Ishikawa (cell line): ENCODE results near the gene TBPL1.

Experiments used
- CEBPB ChIP-seq: IDR thresholded peaks from 2 replicates; pipeline ENCODE4 v1.6.1; 2012
- EGR1 ChIP-seq: IDR thresholded peaks from 2 replicates; pipeline ENCODE4 v1.6.1; 2012
- EP300 ChIP-seq: IDR thresholded peaks from 2 replicates; pipeline ENCODE4 v1.6.1; 2012; ENCODE audit warnings: borderline replicate concordance
- RAD21 ChIP-seq: IDR thresholded peaks from 2 replicates; pipeline ENCODE4 v1.6.1; 2012; ENCODE audit warnings: low read depth
- TAF1 ChIP-seq: IDR thresholded peaks from 2 replicates; pipeline ENCODE4 v1.6.1; 2012; ENCODE audit warnings: low read depth, mild to moderate bottlenecking
- TCF12 ChIP-seq: IDR thresholded peaks from 2 replicates; pipeline ENCODE4 v1.6.1; 2012; ENCODE audit warnings: low read depth
- TF ChIP-seq, protein P1 (sequence below): IDR thresholded peaks from 2 replicates; pipeline ENCODE4 v1.6.1; 2012; ENCODE audit warnings: low read depth, mild to moderate bottlenecking

DNA sequence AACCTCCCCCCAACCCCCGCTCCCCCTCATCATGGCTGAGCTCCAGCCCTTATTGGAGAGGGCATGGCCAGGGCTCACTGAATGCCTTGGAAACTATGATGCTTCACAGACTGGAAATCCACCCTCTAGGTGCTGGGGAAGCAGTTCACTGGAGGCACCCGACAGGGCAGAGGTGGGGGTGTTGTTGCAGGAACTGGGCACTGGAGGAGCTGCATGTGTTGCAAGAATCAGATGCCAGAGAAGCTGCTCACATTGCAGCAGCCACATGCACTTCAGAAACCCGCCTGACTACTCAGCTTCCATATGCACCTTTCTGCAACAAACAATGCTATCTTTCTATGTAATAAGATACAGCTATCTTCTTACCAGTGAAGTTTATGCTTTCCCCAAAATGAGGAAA lies 7.9 kb upstream of the TBPL1 start:
- TF ChIP-seq RAD21 (no peak), TAF1 (no peak), EGR1 (no peak), CEBPB (no peak), TCF12 (no peak), EP300 (no peak)
- TF ChIP-seq, protein P1, sequence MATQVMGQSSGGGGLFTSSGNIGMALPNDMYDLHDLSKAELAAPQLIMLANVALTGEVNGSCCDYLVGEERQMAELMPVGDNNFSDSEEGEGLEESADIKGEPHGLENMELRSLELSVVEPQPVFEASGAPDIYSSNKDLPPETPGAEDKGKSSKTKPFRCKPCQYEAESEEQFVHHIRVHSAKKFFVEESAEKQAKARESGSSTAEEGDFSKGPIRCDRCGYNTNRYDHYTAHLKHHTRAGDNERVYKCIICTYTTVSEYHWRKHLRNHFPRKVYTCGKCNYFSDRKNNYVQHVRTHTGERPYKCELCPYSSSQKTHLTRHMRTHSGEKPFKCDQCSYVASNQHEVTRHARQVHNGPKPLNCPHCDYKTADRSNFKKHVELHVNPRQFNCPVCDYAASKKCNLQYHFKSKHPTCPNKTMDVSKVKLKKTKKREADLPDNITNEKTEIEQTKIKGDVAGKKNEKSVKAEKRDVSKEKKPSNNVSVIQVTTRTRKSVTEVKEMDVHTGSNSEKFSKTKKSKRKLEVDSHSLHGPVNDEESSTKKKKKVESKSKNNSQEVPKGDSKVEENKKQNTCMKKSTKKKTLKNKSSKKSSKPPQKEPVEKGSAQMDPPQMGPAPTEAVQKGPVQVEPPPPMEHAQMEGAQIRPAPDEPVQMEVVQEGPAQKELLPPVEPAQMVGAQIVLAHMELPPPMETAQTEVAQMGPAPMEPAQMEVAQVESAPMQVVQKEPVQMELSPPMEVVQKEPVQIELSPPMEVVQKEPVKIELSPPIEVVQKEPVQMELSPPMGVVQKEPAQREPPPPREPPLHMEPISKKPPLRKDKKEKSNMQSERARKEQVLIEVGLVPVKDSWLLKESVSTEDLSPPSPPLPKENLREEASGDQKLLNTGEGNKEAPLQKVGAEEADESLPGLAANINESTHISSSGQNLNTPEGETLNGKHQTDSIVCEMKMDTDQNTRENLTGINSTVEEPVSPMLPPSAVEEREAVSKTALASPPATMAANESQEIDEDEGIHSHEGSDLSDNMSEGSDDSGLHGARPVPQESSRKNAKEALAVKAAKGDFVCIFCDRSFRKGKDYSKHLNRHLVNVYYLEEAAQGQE: no peak
